Lower leg skin (tissue), 4 donors: ENCODE results near the gene RTRAF. TPM values are rescaled to one million over a fixed set of nuclear protein-coding genes. Genes with fewer than 3 reads are reported as not detected.
A peak's percentile ranks its signal among the peaks of the same experiment; 100 is the strongest.

ENCODE experiments used
- DNase-seq, 2 donors: peaks; one replicate each; pipeline ENCODE4 v3.0.0-alpha.2; 2019; ENCODE audit warnings: low spot score in 2 of 2
- H3K4me3 ChIP-seq: fragments of 200-600 bp; sonication (generic); 2 replicates; pipeline ENCODE4 v1.5.1; 2017; ENCODE audit warnings: mild to moderate bottlenecking, low read depth; ENCODE audit not compliant: poor library complexity, severe bottlenecking
- CTCF ChIP-seq, 3 donors: fragments of 450-650 bp; IDR thresholded peaks; one replicate each; pipeline ENCODE4 v1.5.1; 2016; ENCODE audit warnings: antibody characterized with exemption in 3 of 3, mild to moderate bottlenecking in 3 of 3, moderate library complexity in 2 of 3
- POLR2A ChIP-seq, 2 donors: fragments of 450-650 bp; IDR thresholded peaks; one replicate each; pipeline ENCODE4 v1.6.1; 2016 to 2017; ENCODE audit warnings: antibody characterized with exemption in 2 of 2, mild to moderate bottlenecking in 1 of 2, moderate library complexity in 1 of 2
- WGBS, 2 donors: methylation state at CpG; one replicate each; pipeline ENCODE4 v1.1.5; 2018; 5-methylcytosine and 5-hydroxymethylcytosine counted together
- intact Hi-C: fragments of 100-400 bp; cut with DNase I; formaldehyde crosslinking; loops from one replicate; pipeline ENCODE4 v1.15.0; 2023; ENCODE audit warnings: low total_unique reads
- total RNA-seq, 4 donors: library from RNA; depleted of rRNA; stranded (reverse); fragments of >200 nt; gene quantifications; one replicate each; pipeline ENCODE4 v1.1.0, GENCODE V29; 2016

The RTRAF gene
- total RNA-seq, 4 donors from 2014 or later, result 32.5 to 48.0 (median 40.6) TPM

DNA sequence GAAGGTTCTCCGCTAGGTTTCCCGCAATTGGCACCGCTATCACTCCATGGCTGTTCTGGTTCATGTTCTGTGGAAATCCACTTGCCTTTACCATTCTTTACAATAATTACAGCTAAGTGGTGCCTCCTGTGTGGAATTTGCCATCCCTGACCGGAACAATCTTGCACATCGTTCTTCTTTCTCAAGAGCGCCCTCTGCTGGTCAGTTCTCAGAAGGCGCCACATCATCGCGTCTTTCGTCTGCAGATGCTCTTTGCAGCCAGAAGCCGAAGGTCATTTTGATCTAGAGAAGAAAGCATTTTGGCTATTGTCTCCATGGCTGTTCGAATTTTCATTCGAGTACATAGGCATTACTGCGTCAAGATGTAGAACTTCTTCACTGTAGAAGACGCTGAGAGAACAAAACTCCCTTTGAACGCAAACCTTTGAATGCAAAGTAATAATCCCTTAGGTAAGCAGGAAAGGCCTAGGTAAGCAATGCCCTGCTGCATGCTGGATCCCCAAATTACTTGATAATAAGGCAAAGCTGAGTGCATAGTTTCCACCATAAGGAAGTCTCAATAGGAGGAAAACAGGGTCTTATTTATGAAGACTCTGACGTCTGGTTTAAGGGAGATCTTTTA lies 10.1 kb upstream of the RTRAF start:
- H3K4me3 ChIP-seq, result no peak overlapping the region
- WGBS, 2 donors, result 24 to 27% methylated on average over 17 of the region's 17 CpGs
- intact Hi-C loops, result no loop called here
- DNase-seq, result peak; percentile 79 to 96
- TF ChIP-seq POLR2A (IDR thresholded peaks at IDR 0.05), result no peak
- peak in 1 of 3 donors; percentile 68 for TF ChIP-seq CTCF (IDR thresholded peaks at IDR 0.05)

GRCh38 chr14:51981218-51981854 lies 8.0 kb upstream of the RTRAF start:
- H3K4me3 ChIP-seq, result no peak overlapping the region
- WGBS, 2 donors, result 85 to 90% methylated on average over 4 of the region's 4 CpGs
- no peak for DNase-seq
- TF ChIP-seq CTCF (IDR thresholded peaks at IDR 0.05) (no peak), POLR2A (IDR thresholded peaks at IDR 0.05) (no peak)
- intact Hi-C loops, result no loop called here

GRCh38 chr14:51988221-51988620 lies 1.1 kb upstream of the RTRAF start:
- 78 to 92% methylated on average over 1 of the region's 1 CpG for WGBS, 2 donors
- no peak for TF ChIP-seq CTCF (IDR thresholded peaks at IDR 0.05)
- no peak for TF ChIP-seq POLR2A (IDR thresholded peaks at IDR 0.05)
- intact Hi-C loops, result no loop called here
- DNase-seq, result no peak
- H3K4me3 ChIP-seq, result no peak overlapping the region

- DNase-seq, result no peak
- TF ChIP-seq CTCF (IDR thresholded peaks at IDR 0.05), result no peak
- no peak for TF ChIP-seq POLR2A (IDR thresholded peaks at IDR 0.05)
- intact Hi-C loops, result loop anchor here (5.0 kb wide), 1 partner anchor 617 kb away; no protein-coding TSS in a partner anchor
- no peak overlapping the region for H3K4me3 ChIP-seq
- WGBS, 2 donors, result 78 to 79% methylated on average over 3 of the region's 3 CpGs
Observed at GRCh38 chr14:51990488-51990887, 1.1 kb downstream of the RTRAF start.

- DNase-seq, result no peak
- no peak for TF ChIP-seq POLR2A (IDR thresholded peaks at IDR 0.05)
- TF ChIP-seq CTCF (IDR thresholded peaks at IDR 0.05), result no peak
- no peak overlapping the region for H3K4me3 ChIP-seq
- intact Hi-C loops, result loop anchor here (5.0 kb wide), 1 partner anchor 614 kb away; no protein-coding TSS in a partner anchor
- 78 to 82% methylated on average over 3 of the region's 3 CpGs for WGBS, 2 donors
Observed at GRCh38 chr14:51993285-51993920, 4.1 kb downstream of the RTRAF start.
